ENCODE results near the gene PIK3R4.

GRCh38 chr3:130669740-130670139 is 76.9 kb downstream of the PIK3R4 start:
- TF ChIP-seq, protein P1, sequence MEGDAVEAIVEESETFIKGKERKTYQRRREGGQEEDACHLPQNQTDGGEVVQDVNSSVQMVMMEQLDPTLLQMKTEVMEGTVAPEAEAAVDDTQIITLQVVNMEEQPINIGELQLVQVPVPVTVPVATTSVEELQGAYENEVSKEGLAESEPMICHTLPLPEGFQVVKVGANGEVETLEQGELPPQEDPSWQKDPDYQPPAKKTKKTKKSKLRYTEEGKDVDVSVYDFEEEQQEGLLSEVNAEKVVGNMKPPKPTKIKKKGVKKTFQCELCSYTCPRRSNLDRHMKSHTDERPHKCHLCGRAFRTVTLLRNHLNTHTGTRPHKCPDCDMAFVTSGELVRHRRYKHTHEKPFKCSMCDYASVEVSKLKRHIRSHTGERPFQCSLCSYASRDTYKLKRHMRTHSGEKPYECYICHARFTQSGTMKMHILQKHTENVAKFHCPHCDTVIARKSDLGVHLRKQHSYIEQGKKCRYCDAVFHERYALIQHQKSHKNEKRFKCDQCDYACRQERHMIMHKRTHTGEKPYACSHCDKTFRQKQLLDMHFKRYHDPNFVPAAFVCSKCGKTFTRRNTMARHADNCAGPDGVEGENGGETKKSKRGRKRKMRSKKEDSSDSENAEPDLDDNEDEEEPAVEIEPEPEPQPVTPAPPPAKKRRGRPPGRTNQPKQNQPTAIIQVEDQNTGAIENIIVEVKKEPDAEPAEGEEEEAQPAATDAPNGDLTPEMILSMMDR (IDR thresholded peaks at IDR 0.05) = no peak
- TF ChIP-seq POLR2AphosphoS5 (IDR thresholded peaks at IDR 0.05; ENCODE audit: low read depth, low read length) = no peak
- no peak for TF ChIP-seq TCF12 (IDR thresholded peaks at IDR 0.05)
- TF ChIP-seq MAX (IDR thresholded peaks at IDR 0.05; ENCODE audit: low read depth) = no peak
- TF ChIP-seq RAD21 (IDR thresholded peaks at IDR 0.05; ENCODE audit: low read length) = no peak
- TF ChIP-seq USF1 (IDR thresholded peaks at IDR 0.05; ENCODE audit: borderline replicate concordance, low read depth) = no peak
